NCI-H187 (cell line): ENCODE results near the gene KREMEN2.
A peak's percentile ranks its signal among the peaks of the same experiment; 100 is the strongest.

Experiments
- DNase-seq, 2 experiments: peaks; one replicate each; lab custom pipeline; 2025; lab: John Stamatoyannopoulos, UW

KREMEN2 gene

DNA sequence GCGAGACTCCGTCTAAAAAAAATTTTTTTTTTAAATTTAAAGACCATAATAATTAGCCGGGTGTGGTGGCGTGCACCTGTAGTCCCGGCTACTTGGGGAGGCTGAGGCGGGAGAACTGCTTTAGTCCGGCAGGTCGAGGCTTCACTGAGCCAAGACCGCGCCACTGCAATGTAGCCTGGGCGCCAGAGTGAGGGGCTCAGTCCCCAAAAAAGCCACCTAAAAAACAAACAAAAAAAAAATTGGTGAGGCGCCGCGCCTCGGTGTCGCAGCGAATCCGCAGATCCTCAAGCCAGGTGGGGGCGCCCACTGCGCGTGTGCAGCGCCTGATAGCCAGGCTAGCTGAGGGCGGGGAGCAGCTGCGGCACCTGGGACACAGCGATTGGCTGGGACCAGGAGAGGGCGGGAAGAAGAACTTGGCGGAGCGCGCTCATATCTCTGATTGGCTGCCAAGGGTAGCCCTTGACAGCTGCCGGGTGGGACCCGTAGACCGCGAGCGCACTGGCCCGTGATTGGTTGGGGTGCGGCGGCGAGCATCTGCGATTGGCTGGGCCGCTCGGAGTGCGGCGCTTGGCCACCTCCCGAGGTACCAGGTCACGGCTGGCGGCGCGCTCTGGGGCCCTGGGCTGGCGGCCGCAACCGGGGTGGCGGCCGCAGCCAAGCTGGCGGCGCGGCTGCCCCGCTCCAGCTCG is 39.7 kb downstream of the KREMEN2 start:
- DNase-seq = peak; percentile 99 to 100

DNA sequence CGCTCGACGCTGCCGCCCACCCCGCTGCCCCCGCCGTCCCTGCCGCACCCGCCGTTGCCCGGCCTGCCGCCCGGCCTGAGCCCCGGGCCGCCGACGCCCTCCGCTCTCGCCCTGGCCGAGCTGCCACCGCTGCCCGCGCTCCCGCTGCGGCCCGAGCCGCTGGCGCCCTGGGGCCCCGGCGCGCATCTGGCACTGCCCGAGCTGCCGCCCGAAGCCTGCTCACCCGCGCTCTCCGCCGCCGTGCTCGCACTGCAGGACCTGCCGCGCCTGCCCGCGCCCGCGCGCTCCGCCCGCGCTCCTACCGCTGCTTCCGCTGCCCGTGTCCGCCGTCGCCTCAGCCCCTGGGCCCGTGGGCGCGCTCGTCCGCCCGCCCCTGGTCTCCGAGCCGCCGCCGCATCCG is 40.2 kb downstream of the KREMEN2 start:
- DNase-seq = no peak

DNA sequence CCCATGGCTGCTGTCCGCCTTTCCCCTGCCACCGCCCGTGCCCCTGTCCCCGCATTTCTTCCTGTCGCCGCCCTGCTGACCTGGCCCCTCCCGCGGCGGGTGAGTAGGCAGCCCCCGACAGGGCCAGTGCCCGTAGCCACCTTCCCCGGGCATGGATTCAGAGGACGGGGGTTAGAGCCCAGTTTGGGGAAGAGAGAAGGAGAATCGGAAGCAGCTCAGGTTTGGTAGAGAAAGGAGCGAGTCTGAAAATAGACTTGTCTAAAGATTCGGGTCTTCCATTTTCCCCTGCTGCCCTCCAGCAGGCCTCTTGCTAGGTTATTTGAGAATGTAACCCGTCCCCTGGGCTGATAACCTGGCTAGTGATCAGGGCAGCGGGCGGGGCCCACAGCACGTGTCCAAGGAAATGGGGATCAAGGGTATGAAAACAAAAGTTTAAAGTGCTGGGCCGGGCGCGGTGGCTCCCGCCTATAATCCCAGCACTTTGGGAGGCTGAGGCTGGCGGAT is 40.8 kb downstream of the KREMEN2 start:
- DNase-seq = no peak

DNA sequence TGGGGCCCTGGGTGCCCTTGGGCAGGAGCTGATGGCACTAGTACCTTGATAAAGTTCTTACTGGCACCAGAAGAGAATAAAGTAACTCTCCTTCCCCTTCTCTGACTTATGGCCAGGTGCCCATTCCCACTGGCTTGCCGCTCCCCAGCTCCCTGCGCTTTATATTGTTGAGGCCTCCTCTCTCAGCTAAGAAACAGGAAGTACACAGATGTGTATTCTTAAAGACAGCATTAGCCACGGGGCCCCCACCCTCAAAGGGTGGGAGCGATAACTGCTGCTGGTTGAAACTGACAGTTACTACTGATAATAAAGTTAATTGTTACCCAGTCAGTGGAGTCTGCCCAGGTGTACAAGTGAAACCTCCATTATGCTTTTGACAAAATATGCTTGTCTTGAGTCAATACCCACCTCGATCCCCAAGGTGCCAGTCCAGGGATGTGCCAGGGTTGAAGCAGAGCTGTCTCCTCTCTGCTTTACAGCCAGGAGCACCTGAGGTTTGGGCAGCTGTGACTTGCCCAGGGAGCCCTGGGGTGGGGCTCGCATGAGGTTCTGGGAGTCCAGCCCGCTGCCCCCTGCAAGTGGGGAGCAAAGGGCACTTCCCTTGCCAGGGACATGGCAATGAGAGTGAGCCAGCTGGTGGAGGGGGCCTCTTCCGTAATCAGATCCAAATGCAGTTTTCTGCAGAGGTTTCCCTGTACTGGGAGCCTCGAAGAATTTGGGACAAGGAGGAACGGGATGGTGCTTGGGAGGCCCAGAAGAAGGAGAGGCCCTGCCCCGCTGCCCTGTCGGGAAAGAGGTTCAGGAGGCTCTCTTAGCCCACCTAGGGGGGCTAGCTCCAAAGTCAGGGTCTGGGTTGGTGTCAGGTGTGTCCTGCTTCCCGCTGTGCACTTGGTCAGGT is 43.2 kb downstream of the KREMEN2 start:
- DNase-seq = no peak

DNA sequence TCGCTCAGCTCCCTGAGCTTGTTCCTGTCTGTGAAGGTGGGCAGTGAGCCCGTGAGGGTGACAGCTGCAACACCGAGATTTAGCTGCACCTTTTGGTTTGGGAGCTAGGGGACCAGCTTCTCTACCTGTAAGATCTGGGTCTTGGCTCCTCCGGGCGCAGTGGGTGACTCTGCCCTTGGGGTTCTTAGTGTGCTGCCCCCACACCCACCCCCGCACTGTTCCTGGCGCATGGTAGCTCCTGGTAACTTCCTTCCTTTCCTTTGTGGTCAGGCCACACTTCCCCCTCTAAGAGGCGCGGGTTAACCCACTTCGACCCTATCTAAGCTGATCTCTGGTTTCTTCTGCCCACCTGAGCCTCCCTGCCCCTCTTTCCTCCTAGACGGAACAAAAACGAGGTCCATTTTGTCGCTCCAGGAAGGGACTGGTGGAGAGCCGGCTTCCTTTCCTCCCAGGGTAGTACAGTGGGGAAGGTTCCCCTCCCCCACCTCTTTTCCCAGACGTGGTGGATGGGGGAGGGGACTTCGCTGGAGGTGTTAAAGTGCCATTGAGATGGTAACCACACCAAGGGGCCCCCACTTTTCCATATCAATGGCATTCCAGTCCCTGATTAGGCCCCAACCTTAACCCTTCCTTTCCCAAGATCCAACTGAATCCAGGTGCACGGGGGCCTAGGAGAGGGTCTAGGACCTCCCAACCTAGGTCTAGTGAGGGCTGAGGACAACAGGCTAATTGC is 44.0 kb downstream of the KREMEN2 start:
- no peak for DNase-seq

DNA sequence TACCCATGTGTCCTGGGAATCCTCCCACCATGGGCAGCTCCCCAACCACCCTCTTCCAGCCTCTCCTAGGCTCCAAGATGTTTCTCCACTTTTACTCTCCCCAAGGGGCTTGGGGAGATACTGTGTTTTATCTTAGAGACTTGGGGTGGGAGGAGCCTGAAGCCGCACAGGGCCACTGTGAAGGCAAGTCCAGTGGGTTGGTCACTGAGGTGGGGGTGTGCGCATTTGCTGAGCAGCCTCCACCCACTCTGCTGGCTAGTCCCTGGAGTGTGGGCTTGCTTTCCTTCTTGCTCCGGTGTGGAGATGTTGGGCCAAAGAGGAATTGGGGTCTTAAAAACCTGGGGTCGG is 44.6 kb downstream of the KREMEN2 start:
- no peak for DNase-seq

DNA sequence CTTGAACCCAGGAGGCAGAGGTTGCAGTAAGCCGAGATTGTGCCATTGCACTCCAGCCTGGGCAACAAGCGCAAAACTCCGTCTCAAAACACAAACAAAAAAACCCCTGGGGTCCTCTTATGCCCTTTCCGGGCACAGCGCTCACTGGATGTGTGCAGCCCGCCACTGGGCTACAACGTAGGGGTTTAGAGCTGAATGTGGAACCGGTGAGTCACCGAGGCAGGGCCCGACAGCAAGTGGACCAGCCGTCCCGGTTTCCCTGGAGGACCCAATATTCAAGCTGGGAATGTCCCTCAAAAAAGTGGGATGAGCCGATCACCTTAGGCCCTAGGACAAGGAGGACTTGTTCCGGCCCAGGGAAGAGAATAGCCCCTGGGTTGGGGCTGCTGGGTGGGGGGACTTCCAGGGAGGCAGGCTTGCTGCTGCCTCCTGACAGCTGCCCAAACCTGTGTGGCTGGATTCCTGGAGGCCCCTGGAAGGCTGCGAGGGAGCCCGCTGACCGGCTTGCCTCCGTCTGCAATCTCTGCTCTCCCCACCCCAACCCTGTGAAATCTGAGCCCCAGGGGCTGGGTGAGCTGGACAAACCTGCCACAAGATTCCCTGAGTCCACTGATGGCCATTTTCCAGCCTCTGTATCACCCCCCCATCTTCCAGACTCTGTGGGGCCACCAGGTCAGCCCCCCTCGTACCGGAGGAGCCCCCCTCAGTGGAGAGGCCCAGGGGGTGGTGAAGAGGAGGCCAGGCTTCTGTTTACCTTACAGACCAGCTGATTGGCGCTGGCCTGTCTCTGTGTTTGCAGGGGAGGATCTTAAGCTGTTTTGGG is 45.7 kb downstream of the KREMEN2 start:
- no peak for DNase-seq

DNA sequence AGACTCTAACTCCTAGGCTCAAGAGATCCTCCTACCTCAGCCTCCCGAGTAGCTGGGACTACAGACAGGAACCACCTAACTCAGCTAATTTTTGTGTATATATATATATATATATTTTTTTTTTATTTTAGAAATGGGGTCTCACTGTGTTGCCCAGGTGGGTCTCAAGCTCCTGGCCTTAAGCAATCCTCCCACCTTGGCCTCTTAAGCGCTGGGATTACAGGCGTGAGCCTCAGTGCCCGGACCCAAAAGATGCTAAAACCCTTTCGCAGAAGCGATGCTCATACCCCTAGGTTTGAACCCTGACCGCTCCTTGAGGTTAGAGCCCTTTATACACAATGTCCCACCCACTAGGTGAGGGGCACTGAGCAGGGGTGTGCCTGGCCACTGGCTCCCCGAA is 46.4 kb downstream of the KREMEN2 start:
- DNase-seq = no peak

DNA sequence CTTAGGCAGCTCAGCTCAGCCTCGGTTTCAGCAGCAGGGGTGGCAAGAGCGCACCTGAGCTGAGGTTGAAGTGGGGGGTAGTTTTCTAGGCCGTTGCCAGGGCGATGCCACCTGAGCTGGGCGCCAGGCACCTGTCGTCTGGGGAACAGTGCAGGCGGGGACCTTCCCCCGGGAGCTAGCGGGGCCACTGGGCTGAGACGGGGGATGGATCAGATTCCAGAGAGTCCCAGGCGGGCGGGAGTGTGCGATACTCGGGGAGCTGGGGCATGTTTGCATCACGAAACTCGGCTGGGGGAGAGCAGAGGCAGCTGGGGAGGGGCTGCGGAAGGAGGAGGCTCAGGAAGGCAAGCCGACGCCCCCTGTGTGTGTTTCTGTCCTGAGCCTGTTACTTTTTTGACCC is 48.2 kb downstream of the KREMEN2 start:
- peak; percentile 78 to 95 for DNase-seq

DNA sequence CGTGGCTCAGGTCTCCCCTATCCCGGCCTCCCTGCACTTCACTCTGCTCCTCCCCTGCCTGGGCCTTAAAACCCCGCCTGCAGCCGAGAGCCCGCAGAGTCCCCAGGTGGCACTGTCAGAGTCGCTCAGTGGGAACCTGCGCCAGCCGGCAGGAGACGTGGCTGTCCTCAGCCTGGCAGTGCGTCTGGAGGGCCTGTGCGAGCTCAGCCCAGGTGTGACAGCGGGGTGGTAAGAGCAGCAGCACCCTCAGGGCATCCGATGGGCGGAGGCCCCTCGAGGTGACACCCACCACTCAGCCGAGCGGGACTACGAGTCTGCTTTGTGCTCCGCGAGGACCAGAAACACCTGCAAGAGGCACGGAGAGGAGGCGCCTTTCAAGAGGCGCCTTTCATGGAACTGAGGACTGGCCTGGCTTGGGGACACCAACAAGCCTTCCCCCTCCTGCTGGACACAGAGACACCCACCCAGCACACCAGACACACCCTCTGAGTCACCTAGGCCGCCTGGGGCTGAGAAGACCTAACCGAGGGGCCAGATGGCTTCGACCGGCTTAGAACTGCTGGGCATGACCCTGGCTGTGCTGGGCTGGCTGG is 48.8 kb downstream of the KREMEN2 start, which contains the start of gene CLDN9:
CLDN9 (plus strand) TSS at position 96 of the 593 bp plus-strand sequence; CDS start at position 536, 440 bp downstream.
- peak; percentile 77 to 94 for DNase-seq

DNA sequence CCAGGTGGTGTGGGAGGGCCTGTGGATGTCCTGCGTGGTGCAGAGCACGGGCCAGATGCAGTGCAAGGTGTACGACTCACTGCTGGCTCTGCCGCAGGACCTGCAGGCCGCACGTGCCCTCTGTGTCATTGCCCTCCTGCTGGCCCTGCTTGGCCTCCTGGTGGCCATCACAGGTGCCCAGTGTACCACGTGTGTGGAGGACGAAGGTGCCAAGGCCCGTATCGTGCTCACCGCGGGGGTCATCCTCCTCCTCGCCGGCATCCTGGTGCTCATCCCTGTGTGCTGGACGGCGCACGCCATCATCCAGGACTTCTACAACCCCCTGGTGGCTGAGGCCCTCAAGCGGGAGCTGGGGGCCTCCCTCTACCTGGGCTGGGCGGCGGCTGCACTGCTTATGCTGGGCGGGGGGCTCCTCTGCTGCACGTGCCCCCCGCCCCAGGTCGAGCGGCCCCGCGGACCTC is 49.4 kb downstream of the KREMEN2 start:
- DNase-seq = no peak

DNA sequence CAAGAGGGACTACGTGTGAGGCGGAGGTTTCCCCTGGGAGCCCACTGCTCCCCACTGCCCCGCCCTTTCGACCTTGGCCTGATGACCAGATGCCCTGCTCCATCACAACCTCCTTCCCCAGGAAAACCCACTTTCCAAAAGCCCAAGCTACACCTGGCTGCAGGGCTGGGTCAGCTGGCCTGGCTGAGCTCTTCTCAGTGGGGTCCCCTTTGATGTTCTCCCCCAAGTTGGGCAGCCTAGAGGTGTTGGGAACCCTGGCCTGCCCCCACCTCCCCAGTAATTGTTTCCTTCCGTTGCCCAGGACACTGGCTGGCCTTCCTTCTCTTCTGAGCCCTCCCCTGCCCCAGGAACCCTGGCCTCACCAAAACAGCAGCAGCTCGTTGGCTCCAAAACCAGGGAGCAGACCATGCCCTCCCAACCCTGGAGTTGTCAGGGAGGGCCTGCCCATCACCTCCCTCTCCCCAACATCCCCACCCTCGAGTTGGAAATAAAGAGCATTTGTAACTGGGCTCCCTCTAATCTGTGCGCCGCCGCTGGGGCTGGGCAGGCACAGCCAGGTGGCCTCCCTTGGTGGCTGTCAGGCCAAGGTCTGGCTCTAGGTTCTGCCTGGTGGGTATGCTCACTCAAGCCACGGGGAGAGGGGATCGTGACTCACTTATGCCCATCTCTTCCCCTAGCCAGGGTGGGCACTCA is 50.1 kb downstream of the KREMEN2 start:
- DNase-seq = no peak

DNA sequence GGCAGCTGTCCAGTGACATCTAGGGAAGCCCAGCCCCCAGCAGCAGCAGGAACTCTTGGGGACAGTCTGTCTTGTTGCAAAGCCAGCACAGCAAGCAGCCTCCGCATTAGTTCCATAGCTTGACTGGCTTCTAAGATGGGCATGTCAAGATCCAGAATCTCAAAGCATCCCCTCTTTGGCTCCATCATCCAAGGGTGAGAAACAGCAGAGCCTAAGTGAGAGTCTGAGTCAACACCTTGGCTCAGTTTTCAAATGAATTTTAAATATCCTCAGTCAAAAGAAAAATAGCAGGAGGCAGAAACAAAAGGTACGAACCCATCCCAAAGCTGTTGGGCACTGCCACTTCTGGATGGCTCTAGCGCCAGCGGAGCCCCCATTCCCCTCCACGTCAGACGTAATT is 50.9 kb downstream of the KREMEN2 start:
- DNase-seq = no peak

DNA sequence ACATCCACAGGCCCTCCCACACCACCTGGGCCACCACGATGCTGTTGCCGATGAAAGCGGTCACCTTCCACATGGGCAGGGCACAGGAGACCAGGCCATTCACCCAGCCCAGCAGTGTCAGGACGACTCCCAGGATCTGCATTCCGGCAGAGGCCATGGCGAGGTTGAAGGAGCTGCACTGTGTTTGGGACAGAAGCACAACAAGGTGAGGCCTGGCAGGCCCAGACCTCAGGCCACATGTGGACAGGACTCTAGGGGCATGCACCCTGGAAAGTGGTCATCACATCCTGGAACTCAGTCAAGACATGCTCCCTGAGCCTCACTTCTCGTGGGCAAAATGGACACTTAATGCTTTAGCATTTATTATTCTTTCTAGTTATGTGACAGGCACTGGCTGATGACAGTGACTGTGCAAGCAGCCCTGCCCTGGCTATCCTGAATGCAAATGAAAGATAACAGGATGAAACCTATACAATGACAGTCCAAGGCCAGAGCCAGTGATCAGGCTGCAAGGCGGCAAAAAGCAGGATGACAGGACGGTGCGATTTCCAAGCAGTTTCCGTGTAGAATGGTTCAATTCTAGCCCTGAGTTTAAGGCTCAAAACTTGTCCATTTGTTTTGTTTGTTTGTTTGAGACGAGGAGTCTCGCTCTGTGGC is 51.9 kb downstream of the KREMEN2 start:
- DNase-seq = no peak

DNA sequence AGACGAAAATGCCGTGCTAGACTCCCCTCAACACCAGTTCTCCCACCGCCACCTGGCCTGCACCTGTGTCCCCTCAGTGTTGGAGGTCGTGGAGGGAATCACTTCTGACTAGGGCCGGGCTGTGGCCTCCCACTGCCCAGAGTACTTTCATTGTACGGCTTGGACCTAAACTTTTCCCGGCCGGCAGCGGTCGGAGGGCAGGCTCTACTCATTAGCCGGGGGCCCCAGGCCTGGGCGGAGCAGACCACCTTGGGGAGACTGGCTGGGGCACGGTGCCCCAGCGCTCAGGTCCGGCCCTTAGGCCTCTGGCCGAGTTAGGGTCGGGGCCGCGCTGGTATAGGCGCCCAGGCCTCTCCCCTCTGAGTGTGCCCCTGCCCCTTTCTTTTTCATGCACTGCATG is 53.3 kb downstream of the KREMEN2 start:
- no peak for DNase-seq
